Adrenal gland (tissue), 5 donors: ENCODE data around the gene APCDD1L.

Experiments used
- CTCF ChIP-seq, 6 experiments: fragments of 450-650 bp in 4 of 6; fragments of 200-600 bp in 2 of 6; sonication (generic) in 1 of 6; IDR thresholded peaks; 1 replicate in 5 of 6; 2 replicates in 1 of 6; pipeline versions ENCODE4 v1.5.1 to v1.8.0; 2016 to 2021; ENCODE audit warnings: antibody characterized with exemption in 6 of 6, mild to moderate bottlenecking in 2 of 6, moderate library complexity in 1 of 6
- POLR2A ChIP-seq, 2 donors: fragments of 450-650 bp; IDR thresholded peaks; one replicate each; pipeline ENCODE4 v1.6.1; 2017; ENCODE audit warnings: antibody characterized with exemption in 2 of 2, mild to moderate bottlenecking in 2 of 2, moderate library complexity in 1 of 2
- donor health status: DM: no; HTN: no; CAD: no.

GRCh38 chr20:58472273-58473018 lies 42.8 kb downstream of the APCDD1L start:
- TF ChIP-seq CTCF (IDR thresholded peaks at IDR 0.05) (no peak), POLR2A (IDR thresholded peaks at IDR 0.05) (no peak)
